ENCODE data around the gene KRTAP2-4.
"Not testable (repeated sequence)": the region's sequence is repeated elsewhere in the genome, so short reads cannot be mapped to it uniquely, and the experiment has no call there.

DNA sequence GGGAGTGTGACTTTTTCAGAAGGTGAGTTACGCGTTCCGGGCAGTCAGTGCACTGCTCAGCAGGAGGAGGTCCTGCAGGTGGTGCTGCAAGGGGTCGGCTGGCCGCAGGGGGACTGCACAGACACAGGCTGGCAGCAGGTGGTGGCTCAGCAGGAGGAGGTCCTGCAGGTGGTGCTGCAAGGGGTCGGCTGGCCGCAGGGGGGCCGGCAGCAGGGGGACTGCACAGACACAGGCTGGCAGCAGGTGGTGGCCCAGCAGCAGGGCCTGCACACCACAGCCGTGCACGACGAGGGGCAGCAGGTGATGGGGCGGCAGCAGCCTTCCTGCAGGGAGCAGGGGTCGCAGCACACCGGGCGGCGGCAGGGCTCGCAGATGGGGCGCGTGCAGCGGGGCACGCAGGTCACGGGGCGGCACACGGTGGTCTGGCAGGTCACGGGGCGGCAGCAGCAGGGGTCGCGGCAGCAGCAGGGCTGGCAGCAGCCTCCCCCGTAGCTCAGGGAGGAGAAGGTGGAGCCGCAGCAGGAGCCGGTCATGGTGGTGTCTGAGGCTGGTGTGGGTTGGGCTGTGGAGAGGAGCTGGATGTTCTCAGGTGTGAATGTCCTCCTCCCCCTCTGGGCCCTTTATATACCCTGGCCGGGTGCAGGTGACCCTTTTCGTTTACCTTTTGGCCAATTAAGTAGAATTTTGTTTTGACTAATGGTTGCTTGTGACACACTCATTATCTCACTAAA lies 18.8 kb downstream of the KRTAP2-4 start, which contains the start of gene KRTAP2-1:
- not testable (repeated sequence) for TF ChIP-seq GABPA, POLR2AphosphoS5 (IDR thresholded peaks at IDR 0.05; ENCODE audit: low read depth)
- TF ChIP-seq, protein P1, sequence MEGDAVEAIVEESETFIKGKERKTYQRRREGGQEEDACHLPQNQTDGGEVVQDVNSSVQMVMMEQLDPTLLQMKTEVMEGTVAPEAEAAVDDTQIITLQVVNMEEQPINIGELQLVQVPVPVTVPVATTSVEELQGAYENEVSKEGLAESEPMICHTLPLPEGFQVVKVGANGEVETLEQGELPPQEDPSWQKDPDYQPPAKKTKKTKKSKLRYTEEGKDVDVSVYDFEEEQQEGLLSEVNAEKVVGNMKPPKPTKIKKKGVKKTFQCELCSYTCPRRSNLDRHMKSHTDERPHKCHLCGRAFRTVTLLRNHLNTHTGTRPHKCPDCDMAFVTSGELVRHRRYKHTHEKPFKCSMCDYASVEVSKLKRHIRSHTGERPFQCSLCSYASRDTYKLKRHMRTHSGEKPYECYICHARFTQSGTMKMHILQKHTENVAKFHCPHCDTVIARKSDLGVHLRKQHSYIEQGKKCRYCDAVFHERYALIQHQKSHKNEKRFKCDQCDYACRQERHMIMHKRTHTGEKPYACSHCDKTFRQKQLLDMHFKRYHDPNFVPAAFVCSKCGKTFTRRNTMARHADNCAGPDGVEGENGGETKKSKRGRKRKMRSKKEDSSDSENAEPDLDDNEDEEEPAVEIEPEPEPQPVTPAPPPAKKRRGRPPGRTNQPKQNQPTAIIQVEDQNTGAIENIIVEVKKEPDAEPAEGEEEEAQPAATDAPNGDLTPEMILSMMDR (IDR thresholded peaks at IDR 0.05; ENCODE audit: insufficient read depth, low read length), result not testable (repeated sequence)
- TF ChIP-seq, protein P2, sequence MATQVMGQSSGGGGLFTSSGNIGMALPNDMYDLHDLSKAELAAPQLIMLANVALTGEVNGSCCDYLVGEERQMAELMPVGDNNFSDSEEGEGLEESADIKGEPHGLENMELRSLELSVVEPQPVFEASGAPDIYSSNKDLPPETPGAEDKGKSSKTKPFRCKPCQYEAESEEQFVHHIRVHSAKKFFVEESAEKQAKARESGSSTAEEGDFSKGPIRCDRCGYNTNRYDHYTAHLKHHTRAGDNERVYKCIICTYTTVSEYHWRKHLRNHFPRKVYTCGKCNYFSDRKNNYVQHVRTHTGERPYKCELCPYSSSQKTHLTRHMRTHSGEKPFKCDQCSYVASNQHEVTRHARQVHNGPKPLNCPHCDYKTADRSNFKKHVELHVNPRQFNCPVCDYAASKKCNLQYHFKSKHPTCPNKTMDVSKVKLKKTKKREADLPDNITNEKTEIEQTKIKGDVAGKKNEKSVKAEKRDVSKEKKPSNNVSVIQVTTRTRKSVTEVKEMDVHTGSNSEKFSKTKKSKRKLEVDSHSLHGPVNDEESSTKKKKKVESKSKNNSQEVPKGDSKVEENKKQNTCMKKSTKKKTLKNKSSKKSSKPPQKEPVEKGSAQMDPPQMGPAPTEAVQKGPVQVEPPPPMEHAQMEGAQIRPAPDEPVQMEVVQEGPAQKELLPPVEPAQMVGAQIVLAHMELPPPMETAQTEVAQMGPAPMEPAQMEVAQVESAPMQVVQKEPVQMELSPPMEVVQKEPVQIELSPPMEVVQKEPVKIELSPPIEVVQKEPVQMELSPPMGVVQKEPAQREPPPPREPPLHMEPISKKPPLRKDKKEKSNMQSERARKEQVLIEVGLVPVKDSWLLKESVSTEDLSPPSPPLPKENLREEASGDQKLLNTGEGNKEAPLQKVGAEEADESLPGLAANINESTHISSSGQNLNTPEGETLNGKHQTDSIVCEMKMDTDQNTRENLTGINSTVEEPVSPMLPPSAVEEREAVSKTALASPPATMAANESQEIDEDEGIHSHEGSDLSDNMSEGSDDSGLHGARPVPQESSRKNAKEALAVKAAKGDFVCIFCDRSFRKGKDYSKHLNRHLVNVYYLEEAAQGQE (IDR thresholded peaks at IDR 0.05; ENCODE audit: insufficient replicate concordance, low read depth), result not testable (repeated sequence)

All from HL-60 (cell line).